A673 (cell line): ENCODE results near the gene WWTR1.

ENCODE experiments used
- EZH2 ChIP-seq: fragments of 200-600 bp; sonication (generic); IDR thresholded peaks from 2 replicates; pipeline ENCODE4 v1.6.1; 2017; ENCODE audit warnings: borderline replicate concordance, low read depth, mild to moderate bottlenecking, mixed read lengths, antibody characterized with exemption, low read length; ENCODE audit not compliant: poor library complexity, severe bottlenecking
- TF ChIP-seq, protein P1 (sequence below): fragments of 300-800, 200-600 bp; sonication (generic); conservative IDR thresholded peaks from 2 replicates; pipeline ENCODE4 v1.5.1; 2017; ENCODE audit warnings: low read depth, mild to moderate bottlenecking, antibody characterized with exemption, low read length, moderate library complexity, mixed read lengths

DNA sequence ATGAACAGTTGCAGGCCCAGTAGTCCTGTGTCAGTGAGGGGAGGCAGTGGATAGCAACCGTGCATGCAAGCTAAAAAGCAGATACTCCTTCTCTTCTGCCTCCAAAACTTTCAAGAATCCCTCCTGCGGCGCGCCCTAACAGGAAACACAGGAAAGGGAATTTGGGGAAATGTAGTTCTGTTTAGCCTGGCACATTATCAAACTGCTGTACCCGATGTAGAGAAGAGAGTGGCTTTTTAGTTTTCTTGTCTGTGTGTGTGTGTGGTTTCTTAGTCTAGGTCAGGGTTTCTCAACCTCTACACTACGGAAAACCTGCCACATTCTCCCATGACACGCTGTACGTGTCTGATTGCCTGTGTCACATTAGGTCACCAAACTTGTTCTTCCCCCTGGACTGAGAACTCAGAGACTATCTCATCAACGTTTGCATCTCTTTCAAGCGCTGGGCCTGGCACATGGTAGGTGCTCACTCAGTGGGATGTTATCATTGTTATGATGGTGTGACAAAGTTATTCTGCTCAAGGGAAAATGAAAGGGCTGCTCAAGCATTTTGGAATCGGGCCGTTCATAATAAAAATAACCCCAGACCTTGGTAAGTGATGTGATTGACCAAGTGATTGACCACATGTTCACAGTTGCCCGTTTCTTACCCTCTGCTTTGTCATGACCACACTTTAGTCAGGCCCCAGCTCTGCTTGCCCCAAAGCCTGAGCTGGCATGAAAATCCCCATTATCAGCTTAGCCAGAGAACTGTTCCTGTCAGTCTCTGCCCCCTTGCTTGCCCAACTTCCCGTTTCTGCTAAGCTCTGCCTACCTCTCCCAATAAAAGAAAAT lies 150.1 kb downstream of the WWTR1 start:
- TF ChIP-seq, protein P1, sequence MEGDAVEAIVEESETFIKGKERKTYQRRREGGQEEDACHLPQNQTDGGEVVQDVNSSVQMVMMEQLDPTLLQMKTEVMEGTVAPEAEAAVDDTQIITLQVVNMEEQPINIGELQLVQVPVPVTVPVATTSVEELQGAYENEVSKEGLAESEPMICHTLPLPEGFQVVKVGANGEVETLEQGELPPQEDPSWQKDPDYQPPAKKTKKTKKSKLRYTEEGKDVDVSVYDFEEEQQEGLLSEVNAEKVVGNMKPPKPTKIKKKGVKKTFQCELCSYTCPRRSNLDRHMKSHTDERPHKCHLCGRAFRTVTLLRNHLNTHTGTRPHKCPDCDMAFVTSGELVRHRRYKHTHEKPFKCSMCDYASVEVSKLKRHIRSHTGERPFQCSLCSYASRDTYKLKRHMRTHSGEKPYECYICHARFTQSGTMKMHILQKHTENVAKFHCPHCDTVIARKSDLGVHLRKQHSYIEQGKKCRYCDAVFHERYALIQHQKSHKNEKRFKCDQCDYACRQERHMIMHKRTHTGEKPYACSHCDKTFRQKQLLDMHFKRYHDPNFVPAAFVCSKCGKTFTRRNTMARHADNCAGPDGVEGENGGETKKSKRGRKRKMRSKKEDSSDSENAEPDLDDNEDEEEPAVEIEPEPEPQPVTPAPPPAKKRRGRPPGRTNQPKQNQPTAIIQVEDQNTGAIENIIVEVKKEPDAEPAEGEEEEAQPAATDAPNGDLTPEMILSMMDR, result no peak
- TF ChIP-seq EZH2, result no peak
